Testis (tissue), 3 donors: ENCODE measurements around the gene ALX1. TPM values are rescaled to one million over a fixed set of nuclear protein-coding genes. Genes with fewer than 3 reads are reported as not detected.
A peak's percentile ranks its signal among the peaks of the same experiment; 100 is the strongest.

ENCODE experiments used
- DNase-seq: peaks from one replicate; pipeline ENCODE4 v3.0.0-alpha.2; 2019
- H3K27ac ChIP-seq, 2 donors: fragments of 200-600 bp; sonication (generic); one replicate each; pipeline ENCODE4 v1.5.1; 2019
- H3K27me3 ChIP-seq: fragments of 200-600 bp; sonication (generic); one replicate; pipeline ENCODE4 v1.5.1; 2019
- H3K36me3 ChIP-seq: fragments of 200-600 bp; sonication (generic); one replicate; pipeline ENCODE4 v1.5.1; 2017; ENCODE audit warnings: low read depth; ENCODE audit errors: missing control alignments
- H3K4me1 ChIP-seq: fragments of 200-600 bp; sonication (generic); one replicate; pipeline ENCODE4 v1.5.1; 2019
- H3K4me3 ChIP-seq, 2 donors: fragments of 200-600 bp; sonication (generic); one replicate each; pipeline ENCODE4 v1.5.1; 2017 to 2019
- H3K9me3 ChIP-seq: fragments of 200-600 bp; sonication (generic); one replicate; pipeline ENCODE4 v1.5.1; 2017
- POLR2A ChIP-seq: fragments of 450-650 bp; IDR thresholded peaks from one replicate; pipeline ENCODE4 v1.6.1; 2017; ENCODE audit warnings: antibody characterized with exemption, mild to moderate bottlenecking, moderate library complexity
- WGBS, 2 donors: methylation state at CpG; one replicate each; pipeline ENCODE4 v1.1.5; 2018; 5-methylcytosine and 5-hydroxymethylcytosine counted together
- intact Hi-C: fragments of 100-400 bp; cut with DNase I; formaldehyde crosslinking; loops from one replicate; pipeline ENCODE4 v1.15.1; 2023; ENCODE audit warnings: low total_unique reads
- polyA plus RNA-seq: library from polyadenylated mRNA; stranded (reverse); fragments of 350-450 nt; fragmentation: Illumina TruSeq; extraction: RNeasy Lipid Tissue Mini Kit (QIAGEN cat#74804); gene quantifications from one replicate; pipeline ENCODE4 v1.2.3, GENCODE V29; 2014; ENCODE audit warnings: low read depth, low replicate concordance; ENCODE audit not compliant: insufficient read depth
- total RNA-seq, 2 donors: library from RNA; depleted of rRNA; stranded (reverse); fragments of >200 nt; gene quantifications; one replicate each; pipeline ENCODE4 v1.2.3, GENCODE V29; 2016
- TF ChIP-seq, protein P1 (sequence below), 3 experiments: fragments of 450-650 bp in 2 of 3; fragments of 200-600 bp in 1 of 3; sonication (generic) in 1 of 3; IDR thresholded peaks; one replicate each; pipeline ENCODE4 v1.5.1; 2016 to 2019; ENCODE audit warnings: antibody characterized with exemption in 3 of 3, mild to moderate bottlenecking in 2 of 3, moderate library complexity in 1 of 3

Gene ALX1
- total and polyA plus RNA-seq, 3 donors from 2014 or later, result 0.25 to 0.80 TPM; not detected in 1

DNA sequence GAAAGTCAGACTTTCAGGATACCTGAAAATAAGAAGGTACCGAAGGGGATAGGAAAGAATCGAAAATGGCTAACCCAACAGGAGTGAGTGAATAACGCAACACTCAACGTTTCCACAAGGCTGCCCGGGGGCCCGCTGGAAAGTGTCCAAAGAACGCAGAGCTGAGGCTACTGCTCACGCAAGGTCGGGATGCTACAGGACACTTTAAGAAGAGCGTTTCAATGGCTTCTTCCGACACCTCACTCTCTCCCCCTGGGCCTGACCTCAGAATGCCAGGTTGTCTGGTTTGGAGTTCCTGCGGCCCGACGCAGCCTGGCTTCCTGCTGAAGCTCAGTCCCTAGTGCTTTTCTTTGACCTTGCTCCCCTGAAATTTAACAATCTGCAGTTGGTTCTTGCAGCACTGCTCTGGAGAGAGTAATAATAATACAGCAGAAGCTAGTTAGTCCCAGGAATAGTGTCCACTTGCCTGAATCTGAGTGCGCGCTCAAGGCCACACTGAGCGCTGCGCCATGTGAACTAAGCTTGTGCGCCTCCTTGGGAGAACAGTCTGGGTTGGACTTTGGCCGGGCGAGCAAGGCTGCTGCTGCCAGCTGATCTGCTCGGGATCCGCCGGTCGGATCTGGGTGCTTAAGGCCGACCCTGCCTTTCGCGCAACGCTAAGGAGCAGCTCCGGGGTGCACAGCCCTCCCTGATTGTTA lies 2.0 kb upstream of the ALX1 start:
- no peak overlapping the region for H3K4me3 ChIP-seq
- intact Hi-C loops, result no loop called here
- no peaks in the 10 kb centered on the region for H3K36me3 ChIP-seq
- H3K9me3 ChIP-seq, result no peaks in the 10 kb centered on the region
- TF ChIP-seq POLR2A, result no peak
- TF ChIP-seq, protein P1, sequence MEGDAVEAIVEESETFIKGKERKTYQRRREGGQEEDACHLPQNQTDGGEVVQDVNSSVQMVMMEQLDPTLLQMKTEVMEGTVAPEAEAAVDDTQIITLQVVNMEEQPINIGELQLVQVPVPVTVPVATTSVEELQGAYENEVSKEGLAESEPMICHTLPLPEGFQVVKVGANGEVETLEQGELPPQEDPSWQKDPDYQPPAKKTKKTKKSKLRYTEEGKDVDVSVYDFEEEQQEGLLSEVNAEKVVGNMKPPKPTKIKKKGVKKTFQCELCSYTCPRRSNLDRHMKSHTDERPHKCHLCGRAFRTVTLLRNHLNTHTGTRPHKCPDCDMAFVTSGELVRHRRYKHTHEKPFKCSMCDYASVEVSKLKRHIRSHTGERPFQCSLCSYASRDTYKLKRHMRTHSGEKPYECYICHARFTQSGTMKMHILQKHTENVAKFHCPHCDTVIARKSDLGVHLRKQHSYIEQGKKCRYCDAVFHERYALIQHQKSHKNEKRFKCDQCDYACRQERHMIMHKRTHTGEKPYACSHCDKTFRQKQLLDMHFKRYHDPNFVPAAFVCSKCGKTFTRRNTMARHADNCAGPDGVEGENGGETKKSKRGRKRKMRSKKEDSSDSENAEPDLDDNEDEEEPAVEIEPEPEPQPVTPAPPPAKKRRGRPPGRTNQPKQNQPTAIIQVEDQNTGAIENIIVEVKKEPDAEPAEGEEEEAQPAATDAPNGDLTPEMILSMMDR (IDR thresholded peaks at IDR 0.05), result no peak
- H3K4me1 ChIP-seq, result peaks cover 4% of the 10 kb centered on the region
- H3K27me3 ChIP-seq, result peaks cover 8% of the 10 kb centered on the region
- 35 to 45% methylated on average over 16 to 30 of the region's 30 CpGs for WGBS, 2 donors
- H3K27ac ChIP-seq, result no peak overlapping the region
- DNase-seq, result no peak

DNA sequence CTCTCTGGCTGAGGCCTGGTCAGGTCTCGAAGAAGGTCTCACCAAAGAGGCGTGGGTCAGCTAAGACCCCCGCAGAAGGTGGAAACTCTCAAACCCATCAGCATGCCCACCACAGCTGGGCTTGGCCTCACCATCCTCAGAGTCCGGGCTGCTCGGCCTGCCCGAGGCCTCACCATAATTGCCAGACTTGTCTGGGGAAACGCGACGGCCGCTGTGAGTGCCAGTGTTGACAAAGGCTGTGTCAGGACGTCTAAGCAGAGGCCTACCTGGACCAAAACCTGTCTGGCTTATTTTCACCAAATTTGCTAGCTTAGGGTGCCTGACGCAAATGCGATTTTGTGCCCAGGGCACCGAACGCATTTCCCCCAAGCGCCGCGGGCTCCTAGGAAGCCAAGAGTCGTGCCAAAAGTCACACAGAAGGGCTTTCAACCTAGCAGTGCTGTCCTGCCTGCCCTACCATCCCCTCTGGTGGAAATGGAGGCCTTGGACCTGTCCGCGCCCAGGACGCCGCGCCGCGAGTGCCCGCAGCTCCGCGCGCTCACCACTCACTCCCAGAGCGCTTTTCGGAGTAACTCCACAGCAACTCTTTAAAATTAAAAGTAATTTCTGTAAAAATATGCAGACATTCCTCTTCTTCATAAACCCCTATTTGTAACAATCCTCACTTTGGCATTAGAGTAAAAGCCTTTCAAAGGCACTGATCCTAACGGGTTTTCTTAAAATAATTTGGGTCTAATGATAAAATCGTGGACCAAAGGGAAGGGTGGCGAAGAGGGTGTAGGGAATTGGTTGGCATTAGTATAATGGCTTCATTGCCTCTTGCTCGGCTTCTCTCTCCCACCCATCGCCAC lies 1.2 kb upstream of the ALX1 start:
- Histone ChIP-seq H3K27me3 (peaks cover 8% of the 10 kb centered on the region), H3K27ac (no peak overlapping the region), H3K9me3 (no peaks in the 10 kb centered on the region), H3K4me3 (peak overlapping the region in 1 of 2 donors; percentile 32), H3K4me1 (peaks cover 4% of the 10 kb centered on the region), H3K36me3 (no peaks in the 10 kb centered on the region)
- WGBS, 2 donors, result 23 to 48% methylated on average over 27 to 37 of the region's 37 CpGs
- no peak for DNase-seq
- intact Hi-C loops, result no loop called here
- TF ChIP-seq, protein P1 (IDR thresholded peaks at IDR 0.05), result no peak
- no peak for TF ChIP-seq POLR2A

DNA sequence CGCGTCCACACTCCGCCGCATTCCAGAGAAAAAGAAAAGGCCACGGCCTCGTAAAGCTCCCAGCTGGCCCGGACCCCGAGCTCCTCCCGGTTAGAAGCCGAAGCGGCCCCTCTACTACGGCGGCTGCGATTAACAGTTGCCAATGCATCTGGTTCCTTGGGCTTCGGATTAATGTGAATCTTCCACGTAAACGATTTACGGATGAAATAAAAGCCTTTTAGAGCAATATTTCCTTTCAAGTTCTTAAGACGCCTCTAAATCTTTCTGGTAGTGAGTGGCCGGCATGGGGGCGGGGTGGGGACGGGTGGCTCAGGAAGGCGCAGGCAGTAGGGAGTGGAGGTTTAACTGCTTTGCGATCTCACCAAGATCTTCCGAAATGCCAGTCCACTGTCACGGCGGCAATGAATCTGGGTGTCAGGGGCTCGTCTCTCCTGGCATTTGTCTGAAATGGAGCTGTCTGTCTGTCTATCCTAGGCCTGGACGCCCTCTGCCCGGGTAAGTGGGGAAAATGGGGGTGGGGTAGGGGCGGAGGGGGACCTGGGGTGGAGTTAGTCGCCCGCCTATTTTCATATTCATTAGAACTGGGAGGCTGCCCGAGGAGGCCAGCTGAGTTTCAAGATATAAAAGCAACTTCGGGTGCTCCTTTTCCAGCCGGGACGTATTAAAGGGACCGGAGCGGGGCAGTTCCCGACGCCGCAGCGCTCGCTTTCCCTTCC lies 413 bp upstream of the ALX1 start:
- intact Hi-C loops, result no loop called here
- H3K27ac ChIP-seq, result no peak overlapping the region
- no peak for DNase-seq
- H3K4me1 ChIP-seq, result peaks cover 4% of the 10 kb centered on the region
- H3K27me3 ChIP-seq, result peaks cover 8% of the 10 kb centered on the region
- no peaks in the 10 kb centered on the region for H3K36me3 ChIP-seq
- TF ChIP-seq, protein P1 (IDR thresholded peaks at IDR 0.05), result no peak
- TF ChIP-seq POLR2A, result no peak
- 4 to 7% methylated on average over 39 to 44 of the region's 44 CpGs for WGBS, 2 donors
- peak overlapping the region; percentile 32 for H3K4me3 ChIP-seq
- H3K9me3 ChIP-seq, result no peaks in the 10 kb centered on the region

DNA sequence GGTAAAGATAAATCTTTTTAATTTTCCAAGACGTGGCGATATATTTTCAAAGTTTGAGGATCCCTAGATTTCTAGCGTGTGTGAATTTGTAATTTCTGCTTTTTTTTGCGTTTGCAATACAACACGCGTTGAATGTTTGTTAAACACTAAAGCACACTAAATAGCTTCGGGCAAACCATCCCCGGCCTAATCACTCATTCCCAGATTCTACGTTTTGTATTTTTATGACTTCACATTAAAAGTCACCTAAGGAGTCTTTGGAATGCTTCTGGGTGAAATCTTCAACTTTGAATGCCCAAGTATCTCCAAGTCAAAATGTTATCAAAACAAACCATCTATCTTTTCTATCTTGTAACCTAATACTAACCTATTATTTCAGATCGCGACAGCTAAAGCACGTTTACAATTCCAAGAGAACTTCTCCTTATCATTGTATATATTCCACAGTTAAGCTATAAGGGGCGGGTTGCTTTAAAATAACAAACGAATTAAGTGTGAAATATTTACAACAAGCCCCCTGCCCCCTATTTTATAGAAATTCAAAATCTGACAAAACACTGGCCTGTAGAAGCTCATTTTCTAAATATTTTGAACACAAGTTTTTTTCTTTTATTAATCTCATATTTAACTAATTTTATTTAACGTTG lies 1.1 kb downstream of the ALX1 start:
- Histone ChIP-seq H3K27ac (no peak overlapping the region), H3K4me1 (peaks cover 4% of the 10 kb centered on the region), H3K36me3 (no peaks in the 10 kb centered on the region), H3K27me3 (peaks cover 8% of the 10 kb centered on the region), H3K4me3 (peak overlapping the region in 1 of 2 donors; percentile 32), H3K9me3 (no peaks in the 10 kb centered on the region)
- 10 to 11% methylated on average over 15 of the region's 15 CpGs for WGBS, 2 donors
- no peak for DNase-seq
- TF ChIP-seq, protein P1 (IDR thresholded peaks at IDR 0.05), result no peak
- TF ChIP-seq POLR2A, result no peak
- intact Hi-C loops, result no loop called here
